HG03378 (cell line): ENCODE data around the gene VPS8.

Experiments
- ATAC-seq: cut with Tn5 transposase; IDR thresholded peaks from one replicate; pipeline ENCODE4 v1.9.1; 2021; ENCODE audit warnings: mild to moderate bottlenecking, moderate library complexity; ENCODE audit not compliant: unreplicated experiment

VPS8 gene

DNA sequence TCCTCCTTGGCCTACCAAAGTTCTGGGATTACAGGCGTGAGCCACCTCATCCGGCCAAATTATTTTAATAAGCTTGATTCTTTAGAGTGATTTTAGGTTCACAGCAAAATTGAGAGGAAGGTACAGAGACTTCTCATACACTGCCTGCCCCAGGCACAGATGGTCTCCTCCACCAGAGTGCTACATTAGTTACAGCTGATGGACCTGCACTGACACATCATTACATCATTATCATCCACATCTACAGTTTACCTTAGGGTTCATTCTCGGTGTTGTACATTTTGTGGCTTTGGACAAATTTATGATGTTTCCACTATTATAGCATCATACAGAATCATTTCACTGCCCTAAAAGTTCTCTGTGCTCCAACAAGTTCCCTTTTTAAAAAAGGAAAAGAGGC, 4.4 kb upstream of the VPS8 start:
- ATAC-seq: no peak

DNA sequence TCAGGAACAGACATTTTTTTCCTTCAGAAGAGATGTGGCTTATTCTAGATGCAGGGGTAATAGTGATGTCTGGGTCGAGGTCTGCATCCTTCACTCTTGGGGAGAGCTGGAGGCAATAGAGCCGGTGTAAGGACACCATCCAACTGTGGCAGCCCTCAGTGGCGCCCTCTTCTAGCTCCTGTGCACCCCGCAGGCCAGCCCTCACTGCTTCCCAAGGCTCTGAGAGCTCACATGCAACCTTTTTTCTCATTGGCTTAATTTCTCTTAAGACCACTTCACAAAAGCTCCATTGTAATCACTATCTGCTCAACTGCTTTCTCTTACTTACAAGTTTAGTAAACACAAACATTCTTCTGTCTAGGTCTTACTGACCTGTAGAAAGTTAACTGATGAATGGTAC, 3.9 kb upstream of the VPS8 start:
- no peak for ATAC-seq

DNA sequence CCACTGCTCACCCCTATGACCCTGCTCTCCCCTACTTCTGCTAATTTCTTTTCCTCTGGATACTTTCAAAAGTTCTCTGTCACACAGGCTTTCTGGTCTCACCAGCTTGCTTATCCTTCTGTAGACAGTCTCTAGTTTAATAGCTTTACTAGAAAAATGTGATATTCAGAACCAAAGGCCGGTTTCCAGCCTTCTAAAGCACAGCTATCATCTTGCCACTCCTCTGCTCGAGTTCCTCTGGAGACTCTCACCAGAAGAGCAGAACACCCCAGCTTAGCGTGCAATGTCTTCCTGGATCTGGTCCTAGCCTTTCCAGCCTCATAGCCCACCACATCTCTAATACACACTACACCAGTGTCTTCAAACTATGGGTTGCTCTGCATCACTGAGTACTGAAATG, 1.8 kb upstream of the VPS8 start:
- no peak for ATAC-seq

DNA sequence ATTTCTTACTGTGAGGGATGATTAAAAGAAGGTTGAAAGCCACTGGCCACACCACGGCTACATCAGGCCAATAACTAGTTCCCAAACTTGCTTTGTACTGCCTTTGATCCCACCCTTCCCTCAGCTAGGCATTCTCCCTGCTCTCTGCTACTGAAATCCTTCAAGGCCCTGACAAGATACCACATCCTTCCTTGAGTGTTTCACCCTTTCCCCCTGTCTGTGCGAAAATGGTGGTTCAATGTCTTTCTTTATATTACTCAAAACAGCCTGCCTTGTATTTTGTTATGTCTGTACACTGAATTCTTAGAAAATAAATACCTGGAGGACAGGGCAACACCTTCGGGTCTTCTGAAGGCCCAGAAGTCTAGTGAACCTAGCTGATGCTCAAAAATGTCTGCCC, 932 bp upstream of the VPS8 start:
- no peak for ATAC-seq

DNA sequence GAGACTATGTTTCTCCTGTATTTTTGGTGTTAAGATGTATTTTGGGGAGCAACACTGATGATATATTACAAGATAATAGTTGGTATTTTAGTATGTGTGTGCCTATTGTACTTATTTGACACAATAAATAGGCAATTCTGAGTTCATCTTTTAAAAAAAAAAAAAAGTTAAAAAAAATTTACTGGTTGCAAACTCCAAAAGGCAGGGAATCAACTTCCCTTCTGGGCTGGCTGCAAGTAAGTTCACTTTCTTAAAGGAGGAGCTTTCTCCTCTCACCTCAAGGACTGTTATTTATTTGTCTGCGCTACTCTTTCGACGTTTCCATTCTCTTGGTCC, 335 bp upstream of the VPS8 start:
- ATAC-seq: no peak

DNA sequence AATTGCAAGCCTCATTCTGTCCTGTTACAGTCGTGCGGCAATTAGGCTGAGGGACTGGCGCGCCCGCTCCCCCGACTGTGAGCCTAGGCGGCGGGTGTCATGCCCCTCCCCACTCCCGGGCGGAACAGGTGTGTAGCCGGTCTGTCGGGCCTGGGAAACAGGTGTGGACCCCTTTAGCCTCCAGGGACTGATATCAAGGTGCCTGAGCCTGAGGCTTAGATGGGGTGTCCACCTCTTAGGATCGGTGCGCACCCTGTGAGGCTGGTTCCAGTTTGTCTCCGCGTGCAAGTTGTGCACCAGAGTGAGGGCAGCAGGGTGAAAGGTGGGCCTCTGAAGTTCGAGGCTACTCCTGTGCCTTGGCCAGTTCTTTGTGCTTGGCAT, 686 bp downstream of the VPS8 start:
- peak; percentile 18 for ATAC-seq

DNA sequence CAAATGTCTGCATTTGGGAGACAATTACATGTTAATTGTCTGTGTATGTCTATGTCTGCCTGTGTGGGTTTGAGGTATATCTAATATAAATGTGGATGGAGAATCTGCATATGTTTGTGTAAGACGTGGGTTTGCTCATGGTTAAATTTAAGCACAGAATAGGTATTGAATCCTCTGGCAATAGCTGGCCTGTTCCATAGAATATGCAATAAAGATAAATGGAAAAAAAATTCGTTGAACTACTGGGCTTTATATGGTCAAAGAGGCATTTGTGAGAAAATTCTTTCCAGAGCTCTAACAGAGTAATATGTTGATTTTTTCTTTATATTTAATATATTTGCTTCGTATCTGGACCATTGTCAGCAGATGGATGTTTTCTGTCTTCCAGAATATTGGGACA, 1.4 kb downstream of the VPS8 start:
- ATAC-seq: no peak

DNA sequence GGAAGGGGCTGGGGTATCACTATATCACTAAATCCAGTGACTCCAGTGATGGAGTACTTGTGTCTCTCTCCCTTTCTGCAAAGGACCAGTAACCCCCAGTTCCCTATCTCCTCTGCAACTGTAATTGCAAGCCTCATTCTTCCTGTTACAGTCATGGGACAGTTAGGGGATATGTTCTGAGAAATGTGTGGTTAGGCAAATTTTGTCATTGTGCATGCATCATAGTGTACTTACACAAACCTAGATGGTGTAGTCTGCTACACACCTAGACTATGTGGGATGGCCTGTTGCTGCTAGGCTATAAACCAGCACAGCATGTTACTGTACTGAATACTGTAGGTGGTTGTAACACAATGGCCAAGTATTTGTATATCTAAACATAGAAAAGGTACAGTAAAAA, 2.2 kb downstream of the VPS8 start:
- no peak for ATAC-seq

DNA sequence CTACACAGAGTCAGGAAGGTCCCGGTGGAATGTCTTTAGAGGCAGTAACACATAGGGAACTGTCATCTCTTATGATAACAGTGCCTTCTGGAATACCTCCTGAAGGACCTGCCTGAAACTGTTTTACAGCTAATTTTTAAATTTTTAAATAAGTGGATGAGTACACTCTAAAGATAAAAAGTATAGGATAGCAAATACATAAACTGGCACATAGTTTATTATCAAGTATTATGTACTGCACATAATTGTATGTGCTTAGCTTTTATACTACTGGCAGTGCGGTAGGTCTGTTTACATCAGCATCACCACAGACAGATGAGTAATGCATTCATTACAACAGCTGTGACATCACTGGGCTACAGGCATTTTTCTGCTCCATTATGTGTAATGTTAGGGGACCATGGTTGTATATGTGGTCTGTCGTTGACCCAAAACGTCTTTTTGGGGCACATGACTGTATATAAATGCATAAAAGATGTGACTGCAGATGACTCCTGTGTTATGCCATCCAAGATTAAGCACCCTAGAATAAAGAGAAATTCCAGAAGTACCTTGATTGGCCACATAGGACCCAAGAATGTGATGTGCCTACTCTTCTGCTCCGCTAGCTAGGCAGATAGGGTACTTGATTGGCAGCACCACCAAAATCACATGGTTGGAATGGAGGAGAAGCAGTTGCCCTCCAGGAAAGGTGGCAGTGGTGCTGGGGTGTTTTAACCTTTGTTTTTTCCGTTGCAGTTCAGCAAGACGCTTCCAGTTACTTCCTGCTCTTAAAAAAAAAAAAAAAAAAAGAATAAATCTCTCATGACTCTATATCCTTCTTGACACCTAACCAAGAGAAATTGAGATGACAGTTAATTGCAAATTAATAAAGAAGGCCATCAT, 3.3 kb downstream of the VPS8 start:
- no peak for ATAC-seq

DNA sequence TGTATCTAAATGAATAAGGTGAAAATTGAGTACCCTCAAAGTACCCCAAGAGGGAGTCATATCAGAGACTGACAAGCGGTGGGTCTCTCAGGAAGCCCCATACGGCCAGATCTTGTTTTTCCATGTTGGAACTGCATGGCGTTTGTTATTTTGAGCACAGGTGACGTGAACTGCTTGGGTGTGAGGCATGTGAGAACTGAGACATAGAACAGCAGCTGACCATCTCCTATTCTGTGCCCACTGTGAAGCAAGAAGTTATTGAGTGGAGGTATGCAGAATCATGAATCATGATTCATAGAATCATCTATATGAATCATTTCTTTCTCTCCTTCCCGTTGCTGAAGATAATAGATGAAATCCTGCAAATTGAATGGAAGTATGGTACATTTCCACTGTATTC, 4.6 kb downstream of the VPS8 start:
- ATAC-seq: no peak

DNA sequence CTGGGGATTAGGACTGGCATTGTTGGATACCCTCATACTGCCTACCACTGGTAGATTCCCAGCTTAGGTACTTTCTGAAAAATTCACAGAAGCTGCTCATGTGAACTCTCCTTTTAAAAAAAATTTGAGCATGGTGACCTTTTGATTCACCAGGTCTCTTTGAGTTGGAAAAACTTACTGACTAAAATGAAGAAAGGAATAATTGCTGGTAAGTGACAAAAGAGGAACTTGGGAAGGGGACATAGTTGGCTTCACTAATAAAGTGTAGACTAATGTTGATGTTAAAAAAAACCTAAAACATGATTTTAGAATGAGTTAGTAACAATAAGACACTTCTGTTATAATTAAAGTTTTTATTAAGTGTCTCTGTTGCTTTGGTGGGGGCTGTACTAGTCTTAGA, 8.6 kb downstream of the VPS8 start:
- ATAC-seq: no peak

DNA sequence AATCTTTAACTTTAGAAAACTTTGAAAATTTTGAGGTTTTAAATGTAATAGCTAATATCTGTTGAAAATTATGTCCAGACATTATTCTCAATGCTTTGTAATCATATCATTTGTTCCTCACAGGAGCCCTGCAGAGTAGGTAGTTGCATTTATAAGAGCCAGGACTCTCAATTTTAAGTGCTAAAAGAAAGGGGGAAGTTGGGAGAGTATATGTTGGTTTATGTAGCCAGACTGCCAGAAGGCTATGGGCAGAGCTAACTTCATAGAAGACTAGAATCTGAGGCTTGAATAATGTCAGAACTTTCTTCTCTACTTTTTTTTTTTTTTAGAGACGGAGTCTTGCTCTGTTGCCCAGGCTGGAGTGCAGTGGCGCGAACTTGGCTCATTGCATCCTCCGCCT, 9.1 kb downstream of the VPS8 start:
- ATAC-seq: no peak

DNA sequence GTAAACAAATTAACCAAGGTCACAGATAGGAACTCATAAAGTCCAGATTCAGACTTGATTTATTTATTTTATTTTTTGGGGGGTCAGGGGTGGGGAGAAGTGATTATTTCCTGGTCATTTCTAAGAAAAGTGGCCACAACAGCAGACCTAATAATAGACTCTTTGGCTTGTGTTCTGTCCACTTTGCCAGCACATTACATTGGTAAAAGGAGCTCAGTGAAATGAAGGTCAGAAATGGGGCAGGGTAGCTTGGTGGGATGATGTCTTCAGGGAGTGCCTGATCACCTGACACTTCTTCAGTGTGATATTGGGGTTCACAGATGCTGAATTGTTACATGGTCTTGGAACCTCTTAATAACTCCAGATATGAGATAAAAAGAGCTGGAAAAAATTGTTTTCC, 10.1 kb downstream of the VPS8 start:
- no peak for ATAC-seq

DNA sequence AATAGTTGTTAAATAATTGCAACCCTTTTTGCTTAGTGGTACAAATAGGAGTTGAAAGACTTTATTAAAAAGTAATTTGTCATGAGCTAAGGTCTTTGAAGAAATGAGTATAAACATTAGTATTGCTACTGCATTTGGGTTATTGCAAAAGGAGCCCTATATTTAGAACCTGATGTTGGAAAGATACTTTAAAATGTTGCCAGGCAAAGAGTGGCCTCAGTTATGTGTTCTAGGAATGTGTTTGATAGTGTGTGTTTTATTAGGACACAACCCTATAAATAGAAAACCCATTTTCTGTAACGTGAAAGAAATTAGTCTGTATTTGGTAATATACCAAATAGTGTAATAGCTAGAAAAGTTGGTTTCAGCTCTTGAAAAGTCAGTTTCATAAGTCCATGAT, 10.7 kb downstream of the VPS8 start:
- ATAC-seq: no peak

DNA sequence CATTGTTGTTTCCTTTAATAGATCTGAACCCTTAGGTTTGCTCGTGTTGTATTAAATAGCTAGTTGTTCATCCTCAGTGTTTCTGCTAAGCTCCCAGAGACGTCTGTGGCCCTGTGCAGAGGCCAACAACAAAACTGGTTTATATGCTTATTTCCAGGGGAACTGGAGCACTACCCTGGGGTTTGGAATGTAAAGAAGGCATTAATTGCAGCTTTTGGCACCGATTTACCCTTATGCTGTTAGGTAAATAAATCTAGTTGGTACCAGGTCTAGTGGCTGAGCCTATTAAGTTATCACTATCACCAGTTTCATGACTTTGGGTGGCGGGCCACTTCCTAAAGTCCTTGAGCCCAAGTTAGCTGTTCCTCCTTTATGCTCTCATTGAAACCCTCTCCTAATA, 12.0 kb downstream of the VPS8 start:
- no peak for ATAC-seq

DNA sequence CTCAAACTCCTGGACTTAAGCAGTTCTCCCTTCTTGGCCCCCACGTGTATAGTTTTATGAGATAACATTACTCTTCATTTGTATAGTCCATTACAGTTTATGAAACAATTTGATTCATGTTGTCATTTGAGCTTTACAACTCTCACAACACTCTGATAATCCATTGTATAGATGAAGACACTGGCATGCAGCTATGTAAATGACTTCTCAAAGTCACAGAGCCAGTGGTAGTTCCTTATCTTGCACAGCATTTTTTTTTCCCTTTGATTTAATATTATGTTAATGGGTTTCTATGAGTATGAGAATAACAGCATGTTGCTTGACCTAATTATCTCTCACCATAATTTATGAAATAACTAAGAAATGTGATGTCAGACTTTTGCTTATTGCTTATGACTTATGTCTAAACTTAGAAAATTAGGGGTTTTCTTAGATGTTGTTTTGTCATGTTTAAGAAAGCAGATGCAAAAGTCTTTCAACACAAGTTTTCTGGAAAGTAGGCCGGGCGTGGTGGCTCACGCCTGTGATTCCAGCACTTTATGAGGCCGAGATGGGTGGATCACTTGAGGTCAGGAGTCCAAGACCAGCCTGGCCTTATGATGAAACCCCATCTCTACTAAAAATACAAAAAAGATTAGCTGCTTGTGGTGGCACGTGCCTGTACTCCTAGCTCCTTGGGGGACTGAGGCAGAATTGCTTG, 13.3 kb downstream of the VPS8 start:
- no peak for ATAC-seq

DNA sequence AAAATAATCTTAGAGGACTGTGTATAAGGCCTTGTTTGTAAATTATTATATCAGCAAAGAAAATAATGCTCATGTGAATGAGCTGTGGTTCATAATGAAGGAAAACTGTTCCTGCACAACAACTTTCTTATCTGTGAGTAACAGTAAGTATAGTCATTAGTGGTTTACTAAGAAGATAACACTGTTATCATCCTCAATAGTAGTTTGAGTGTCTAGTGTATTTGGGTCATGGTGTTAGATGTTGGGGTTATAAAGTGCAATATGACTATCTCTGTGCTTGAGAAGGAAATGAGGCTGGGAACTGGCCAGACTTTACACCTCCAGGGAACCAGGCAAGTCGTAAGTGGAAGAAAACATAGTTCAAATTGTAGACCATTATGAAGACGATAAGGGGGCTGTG, 15.6 kb downstream of the VPS8 start:
- no peak for ATAC-seq

DNA sequence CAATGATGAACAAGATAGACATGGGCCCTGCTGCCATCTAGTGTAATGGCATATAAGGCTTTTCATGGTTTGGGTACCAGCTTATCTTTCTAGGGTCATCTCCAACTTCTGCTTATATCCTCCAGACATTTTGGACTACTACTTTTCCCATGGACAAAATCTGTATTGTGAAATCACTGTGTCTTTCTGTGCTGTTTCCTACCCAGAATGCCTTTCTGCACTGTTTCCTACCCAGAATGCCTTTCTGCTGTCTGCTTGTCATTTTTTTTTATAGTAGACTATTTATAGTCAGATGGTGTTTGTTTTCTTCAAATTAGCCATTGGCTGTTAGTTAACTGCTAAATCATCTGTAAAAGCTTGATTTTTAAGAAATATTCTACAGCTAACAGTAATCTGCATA, 20.1 kb downstream of the VPS8 start:
- no peak for ATAC-seq

DNA sequence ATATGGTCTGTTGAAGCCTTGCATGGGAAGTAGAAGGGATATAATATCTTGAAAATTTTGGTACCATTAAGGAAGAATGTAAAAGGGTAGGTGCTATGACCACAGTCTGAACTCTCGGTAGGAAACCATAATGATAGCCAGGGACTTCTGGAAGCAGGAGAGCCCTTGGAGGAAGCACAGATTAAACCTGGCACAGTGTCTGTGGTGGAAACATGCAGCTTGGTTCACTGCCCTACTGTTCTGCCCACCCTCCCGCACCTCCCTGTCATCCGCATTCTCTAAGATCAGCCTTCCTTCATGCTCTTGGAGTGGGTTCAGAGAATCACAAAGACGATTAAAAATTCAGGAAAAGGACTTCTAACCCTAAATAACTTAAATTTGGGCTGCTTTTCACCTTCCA, 20.9 kb downstream of the VPS8 start:
- ATAC-seq: no peak

DNA sequence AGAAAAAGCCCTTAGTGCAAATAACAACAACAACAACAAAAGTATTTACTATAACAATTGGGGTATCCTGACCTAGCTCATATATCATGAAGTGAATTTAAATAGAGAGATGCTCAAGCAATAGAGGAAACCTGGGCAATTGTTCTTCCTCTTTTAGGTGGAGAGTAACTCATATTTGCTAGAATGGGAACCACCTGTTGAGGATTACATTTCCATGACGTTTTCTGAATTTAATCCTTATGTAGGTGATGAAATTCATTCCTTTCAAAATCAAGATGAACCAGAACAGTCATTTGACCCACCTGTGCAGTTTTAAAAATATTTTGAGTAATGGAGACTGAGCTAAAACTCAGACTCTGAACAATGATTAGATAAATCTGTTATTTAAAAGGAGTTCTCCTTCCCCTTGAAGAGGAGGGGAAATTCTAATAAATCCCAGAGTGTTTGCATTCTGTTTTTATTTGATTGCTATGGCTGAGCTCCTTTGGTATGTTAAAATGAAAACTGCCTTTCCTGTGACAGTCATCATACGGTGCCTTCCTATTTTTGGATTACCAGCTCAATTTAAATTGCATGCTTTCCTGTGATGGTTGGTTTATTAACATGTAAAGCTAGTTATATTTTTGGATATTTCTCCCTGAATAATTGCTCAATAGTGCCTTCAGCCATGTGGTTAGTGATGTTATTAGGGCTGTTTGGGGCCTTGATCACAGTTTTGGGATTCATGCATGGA, 24.3 kb downstream of the VPS8 start:
- no peak for ATAC-seq

DNA sequence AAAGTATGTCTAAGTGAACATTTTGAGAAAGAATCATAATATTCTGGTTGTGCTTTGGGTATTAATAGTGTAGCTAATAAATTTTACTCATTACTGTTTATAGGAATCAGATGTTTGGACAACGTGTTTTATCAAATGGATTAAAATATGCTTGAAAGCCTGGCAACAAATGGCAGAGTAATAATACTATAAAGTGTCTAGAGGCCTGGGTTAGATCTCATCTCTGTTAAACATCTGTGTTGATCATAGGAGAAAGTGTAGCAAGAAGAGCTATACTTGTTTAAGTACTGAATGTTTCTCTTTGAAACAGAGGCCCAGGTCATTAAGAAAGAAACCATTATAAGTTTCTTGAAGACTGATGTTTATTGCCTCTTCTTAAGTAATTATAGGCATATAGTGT, 30.5 kb downstream of the VPS8 start:
- no peak for ATAC-seq

DNA sequence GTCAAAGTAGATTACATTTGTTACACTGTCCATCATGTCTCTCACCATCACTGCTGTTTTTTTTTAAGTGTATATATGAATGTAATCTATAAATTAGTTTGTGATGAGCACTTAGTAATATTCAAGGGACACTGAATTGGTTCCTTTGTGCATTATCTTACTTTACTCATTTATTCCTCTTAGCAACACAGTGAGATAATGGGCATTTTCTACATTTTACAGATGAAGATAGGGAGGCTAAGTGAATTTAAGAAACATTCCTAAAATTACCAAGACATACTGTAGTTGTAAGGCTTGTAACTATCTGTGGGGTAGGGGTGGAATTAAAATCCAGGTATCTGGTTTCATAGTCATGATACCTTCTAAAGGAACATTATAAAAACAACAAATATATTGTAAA, 33.9 kb downstream of the VPS8 start:
- no peak for ATAC-seq
